Epithelial cell of esophagus (primary cell): Measurements from ENCODE around the gene MEIS1.

Experiments
- DNase-seq: peaks from one replicate; pipeline ENCODE4 v3.0.0; 2010; ENCODE audit warnings: low read depth
- H3K4me3 ChIP-seq: 2 replicates; pipeline ENCODE4 v1.5.1; 2011; ENCODE audit warnings: mild to moderate bottlenecking, low read length, control low read depth
- TF ChIP-seq, protein P1 (sequence below): IDR thresholded peaks from 2 replicates; pipeline ENCODE4 v1.5.1; 2011; ENCODE audit warnings: low read depth, mild to moderate bottlenecking, low read length, control low read depth, inconsistent platforms; ENCODE audit not compliant: insufficient read depth; ENCODE audit errors: missing control alignments

MEIS1 gene

DNA sequence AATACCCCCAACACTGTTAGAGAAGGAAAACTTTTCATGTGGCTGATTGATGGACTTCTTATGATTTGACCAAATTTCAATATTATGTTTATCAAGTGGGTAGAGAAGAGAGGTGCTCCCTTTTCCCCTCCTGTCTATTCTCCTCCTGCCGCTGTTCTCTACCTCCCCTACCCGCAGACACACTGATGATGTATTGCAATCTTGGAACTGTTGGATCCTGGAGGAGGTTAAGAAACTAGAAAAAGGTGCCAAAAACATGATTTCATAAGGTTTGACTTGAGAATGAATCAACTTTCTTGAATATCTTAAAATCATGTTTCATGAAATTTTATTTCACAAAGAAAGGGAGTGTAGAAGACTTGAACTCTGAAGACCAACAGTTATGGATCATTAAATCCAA lies 125.8 kb downstream of the MEIS1 start:
- H3K4me3 ChIP-seq, result no peak overlapping the region
- TF ChIP-seq, protein P1, sequence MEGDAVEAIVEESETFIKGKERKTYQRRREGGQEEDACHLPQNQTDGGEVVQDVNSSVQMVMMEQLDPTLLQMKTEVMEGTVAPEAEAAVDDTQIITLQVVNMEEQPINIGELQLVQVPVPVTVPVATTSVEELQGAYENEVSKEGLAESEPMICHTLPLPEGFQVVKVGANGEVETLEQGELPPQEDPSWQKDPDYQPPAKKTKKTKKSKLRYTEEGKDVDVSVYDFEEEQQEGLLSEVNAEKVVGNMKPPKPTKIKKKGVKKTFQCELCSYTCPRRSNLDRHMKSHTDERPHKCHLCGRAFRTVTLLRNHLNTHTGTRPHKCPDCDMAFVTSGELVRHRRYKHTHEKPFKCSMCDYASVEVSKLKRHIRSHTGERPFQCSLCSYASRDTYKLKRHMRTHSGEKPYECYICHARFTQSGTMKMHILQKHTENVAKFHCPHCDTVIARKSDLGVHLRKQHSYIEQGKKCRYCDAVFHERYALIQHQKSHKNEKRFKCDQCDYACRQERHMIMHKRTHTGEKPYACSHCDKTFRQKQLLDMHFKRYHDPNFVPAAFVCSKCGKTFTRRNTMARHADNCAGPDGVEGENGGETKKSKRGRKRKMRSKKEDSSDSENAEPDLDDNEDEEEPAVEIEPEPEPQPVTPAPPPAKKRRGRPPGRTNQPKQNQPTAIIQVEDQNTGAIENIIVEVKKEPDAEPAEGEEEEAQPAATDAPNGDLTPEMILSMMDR, result no peak
- no peak for DNase-seq

DNA sequence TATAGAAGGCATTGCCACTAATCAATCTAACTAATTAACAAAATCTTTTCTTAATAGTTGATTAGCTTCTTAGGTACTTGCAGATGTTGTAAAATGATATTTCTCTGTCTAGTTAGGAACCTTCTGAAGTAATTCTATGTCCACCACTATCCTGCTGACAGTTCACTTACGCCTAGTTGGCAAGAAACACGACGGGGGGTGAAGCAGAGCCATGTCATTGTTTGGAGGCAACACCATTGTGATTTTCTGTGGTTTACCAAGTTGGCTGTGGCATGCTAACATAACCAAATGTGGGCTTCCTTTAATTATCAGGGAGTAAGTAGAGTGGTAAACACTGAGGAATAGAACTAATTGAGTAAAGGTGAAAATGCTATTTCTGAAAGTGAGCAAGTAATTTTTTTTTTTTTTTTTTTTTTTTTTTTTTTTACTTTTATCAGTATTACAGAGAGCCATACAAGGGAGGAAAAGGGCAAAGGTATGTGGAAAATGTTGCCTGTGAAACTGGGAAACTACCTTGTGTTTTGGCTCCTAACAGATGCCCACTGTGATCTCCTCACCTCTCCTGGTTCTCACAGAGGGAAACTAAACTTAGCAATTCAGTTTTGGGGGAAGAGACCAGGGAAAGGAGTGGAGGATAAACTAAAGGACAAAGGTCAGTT lies 126.8 kb downstream of the MEIS1 start:
- TF ChIP-seq, protein P1, result no peak
- no peak for DNase-seq
- H3K4me3 ChIP-seq, result no peak overlapping the region

GRCh38 chr2:66562304-66562685 lies 127.4 kb downstream of the MEIS1 start:
- DNase-seq, result no peak
- no peak overlapping the region for H3K4me3 ChIP-seq
- TF ChIP-seq, protein P1, result no peak

DNA sequence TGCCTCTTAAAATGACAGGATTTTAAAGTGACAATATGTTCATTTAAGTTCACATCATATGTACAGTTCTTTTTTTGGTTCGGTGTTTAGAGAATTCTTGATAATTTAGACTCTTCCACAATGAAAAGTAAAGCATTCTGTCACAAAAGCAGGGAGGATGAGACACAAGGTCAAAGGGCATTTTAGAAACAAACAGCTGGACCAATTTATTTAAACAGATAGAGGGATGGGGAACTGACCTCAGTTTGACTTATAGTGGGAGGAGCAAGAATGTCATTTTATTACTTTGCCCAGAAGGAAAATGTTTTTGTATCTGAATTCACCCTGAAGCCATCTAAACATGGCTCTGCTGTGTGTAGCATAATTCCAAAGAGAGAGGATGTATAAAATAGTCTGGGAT lies 128.5 kb downstream of the MEIS1 start:
- TF ChIP-seq, protein P1, result no peak
- DNase-seq, result no peak
- no peak overlapping the region for H3K4me3 ChIP-seq

DNA sequence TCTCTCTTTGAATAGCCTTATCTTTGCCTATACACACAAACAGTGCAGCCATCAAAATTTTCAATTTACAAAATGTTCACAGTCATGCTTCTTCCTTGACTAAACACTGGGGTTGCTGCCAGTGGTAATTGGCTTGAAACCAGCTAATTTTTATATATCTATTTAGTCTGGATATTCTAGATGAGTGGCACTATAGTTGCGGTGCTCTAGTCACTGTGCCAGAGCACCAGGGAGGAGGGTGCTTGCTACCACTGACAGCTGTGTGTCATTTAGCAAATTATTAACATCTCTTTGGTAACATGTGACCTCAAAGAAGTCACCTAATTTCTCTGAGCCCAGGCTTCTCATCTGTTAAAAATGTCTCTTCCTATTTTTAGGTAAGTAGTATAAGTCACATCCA lies 130.4 kb downstream of the MEIS1 start:
- TF ChIP-seq, protein P1, result no peak
- DNase-seq, result no peak
- no peak overlapping the region for H3K4me3 ChIP-seq

GRCh38 chr2:66566726-66567399 lies 131.9 kb downstream of the MEIS1 start:
- TF ChIP-seq, protein P1, result no peak
- H3K4me3 ChIP-seq, result no peak overlapping the region
- no peak for DNase-seq

- H3K4me3 ChIP-seq, result no peak overlapping the region
- no peak for DNase-seq
- TF ChIP-seq, protein P1, result no peak
Observed at GRCh38 chr2:66567729-66568128, 132.8 kb downstream of the MEIS1 start.
